ENCODE data around the gene POP4.
"Not testable (repeated sequence)": the region's sequence is repeated elsewhere in the genome, so short reads cannot be mapped to it uniquely, and the experiment has no call there.

The POP4 gene

DNA sequence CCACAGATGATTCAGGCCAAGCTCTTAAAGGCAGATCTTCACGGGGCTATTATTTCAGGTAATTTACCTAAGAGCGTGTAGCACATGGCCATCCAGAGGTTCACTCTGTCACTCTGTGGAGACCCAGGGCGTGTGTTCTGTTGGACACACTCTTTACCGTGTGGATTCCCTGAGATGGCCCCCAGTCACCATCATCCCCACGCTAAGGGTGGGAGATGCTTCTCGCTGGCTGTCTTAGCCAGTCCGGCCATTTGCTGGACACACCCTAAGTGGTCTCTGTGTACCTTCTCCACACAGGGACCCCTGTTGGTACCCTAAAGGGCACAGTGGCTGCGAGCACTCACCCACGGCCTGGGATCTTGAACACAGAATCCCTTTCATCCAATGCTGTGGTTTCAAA, 6.0 kb downstream of the POP4 start:
- DNase-seq (ENCODE audit: low spot score): no peak

DNA sequence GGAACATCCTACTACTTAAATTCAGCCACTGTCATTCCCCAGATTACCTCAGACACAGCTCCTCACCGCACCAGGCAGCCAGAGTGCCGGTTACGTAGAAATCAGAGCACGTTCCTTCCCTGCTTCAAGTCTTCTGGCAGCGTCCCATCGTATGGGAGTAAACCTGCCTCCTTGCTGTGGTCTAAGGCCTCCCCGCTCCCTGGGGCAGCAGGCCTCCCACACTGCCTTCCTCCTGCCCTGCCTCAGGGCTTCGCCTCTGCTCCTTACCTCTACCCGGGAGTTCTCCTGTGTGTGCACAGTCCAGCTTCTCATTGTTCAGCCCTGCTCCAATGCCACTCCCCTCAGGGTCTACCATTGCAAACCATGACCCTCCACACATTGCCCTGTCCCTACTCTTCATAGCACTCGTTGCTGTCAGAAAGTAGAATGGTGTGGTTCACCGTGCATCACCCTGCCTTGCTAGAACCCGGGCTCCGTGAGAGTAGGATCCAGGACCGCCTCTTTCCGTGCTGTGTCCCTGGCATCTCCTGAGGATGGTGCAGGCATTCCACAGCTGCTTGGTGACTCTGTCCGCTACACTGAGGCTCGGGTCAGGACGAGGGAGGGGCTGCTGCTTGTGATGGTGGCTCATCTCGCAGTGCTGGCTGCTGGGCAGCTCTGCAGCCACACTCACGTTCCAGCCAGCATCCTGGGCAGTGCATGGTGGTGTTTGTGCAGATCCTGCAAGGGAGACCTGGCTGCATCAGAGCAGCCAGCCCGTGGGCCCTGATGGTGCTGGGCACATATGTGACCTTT, 6.9 kb downstream of the POP4 start:
- no peak for DNase-seq (ENCODE audit: low spot score)

DNA sequence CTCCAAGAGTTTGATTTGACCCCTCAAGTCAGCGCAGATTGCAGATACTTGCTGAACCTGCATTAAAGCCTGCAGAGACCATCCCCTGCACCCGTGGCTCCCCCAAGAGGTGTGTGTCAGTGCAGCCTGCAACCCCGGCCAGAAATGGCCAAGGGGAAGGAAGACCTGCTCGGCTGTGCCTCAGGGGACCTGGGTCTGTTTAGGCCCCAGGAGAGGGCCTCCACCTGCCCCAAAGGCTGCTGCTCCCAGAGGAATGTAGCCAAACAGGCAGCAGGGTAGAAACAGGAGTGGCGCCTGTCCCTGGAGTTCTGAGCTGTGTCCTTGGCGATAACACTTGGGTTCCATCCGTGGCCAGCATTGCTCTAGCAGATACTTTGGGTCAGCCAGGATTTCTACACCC, 8.0 kb downstream of the POP4 start:
- no peak for DNase-seq (ENCODE audit: low spot score)

DNA sequence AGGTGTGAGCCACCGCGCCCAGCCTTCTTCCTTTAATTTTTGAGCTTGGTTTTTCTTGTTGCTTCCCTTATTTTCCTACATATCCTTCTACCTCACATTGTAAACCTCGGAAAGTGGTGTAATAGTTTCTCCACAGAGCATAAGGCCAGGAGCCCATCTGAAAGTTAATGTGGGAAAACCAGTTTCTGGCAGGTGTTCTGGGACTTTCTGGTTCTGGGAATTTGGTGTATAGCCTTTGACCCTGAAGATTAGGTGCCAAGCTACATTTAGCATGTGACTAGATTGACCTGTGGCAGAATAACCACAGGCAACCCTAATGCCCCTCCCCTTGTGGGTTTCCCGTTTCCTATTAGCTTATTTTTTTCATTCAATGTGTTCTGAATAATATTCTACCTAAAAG, 8.7 kb downstream of the POP4 start:
- DNase-seq (ENCODE audit: low spot score): no peak

DNA sequence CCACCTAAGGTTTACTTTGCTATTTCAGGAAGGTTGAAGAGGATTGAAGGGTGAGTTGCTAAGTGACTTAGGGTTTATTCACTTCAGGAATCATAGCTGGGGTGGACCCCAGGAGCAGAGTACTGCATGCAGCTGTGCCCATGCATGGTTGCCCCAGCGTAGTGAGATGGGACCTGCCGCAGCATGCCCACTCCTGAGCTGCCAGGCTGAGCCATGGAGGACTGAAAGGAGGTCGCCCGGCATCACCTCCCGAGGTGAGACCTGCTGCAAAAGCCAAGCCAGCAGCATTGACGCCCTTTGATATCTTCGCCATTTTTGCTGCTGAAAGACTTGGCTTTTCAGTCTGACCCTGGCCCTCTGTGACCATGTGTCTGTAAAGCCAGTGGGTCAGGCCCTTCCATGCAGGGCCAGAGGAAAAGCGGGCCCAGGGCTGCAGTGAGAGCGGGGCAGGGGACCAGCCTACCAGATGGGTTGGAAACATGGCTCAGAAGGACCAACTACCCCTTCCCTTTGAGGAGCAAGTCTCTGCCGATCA, 9.9 kb downstream of the POP4 start:
- DNase-seq (ENCODE audit: low spot score): no peak

DNA sequence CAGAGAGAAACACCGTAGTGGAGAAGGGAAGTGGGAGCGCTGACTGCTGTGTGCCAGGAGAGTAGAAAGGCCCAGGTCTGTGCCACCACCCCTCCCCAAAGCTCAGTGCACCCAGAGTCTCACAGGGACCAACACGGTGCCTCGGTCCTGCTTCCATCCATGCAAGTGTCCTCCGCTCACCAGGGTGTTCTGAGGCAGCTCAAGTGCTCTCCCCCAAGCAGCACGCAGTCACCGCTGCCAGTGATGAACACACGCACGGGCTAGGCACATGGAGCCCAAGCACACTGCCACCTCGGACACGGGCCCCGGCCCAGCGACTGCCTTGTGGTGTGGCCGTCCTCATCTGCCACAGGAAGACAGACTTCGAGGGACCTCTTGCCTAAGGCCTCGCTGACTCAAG, 10.5 kb downstream of the POP4 start:
- no peak for DNase-seq (ENCODE audit: low spot score)

DNA sequence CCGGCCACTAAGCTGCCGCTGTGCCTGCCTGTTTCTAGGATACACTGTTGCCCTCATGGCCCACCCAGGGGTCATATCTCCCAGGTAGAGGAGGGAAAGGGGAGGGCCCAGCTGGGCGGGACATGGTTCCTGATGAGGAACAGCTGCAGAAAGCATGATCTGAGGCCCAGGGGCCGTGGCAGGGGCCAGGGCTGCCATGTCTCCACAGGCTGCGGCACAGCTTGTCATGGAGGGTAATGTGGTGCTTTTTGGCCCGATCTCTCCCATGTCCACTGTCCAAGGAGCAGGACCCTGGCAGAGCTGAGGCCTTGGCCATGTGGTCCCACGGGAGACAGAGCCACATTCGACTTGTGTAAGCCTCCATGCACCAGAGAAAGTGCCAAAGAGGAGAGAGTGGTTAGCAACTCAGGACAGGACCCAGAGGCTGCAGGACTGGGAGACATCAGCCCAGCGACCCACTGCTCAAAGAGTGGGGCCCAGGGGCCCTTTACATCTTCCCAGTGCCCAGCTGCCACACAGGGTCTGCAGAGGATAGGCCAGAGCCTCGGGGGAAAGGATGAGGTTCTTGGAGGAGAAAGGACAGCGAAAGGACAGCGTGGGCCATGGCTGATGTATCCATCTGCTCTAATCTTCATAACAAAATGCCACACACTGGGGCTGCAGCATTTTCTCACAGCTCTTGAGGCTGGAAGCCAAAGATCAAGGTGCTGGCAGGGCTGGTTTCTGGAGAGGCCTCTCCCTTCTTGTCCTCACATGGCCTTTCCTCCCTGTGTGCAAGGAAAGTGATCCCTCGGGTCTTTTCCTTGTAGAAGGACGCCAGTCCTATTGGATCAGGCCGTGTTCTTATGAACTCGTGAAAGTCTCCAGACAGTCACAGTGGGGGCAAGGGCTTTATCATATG, 11.5 kb downstream of the POP4 start:
- no peak for DNase-seq (ENCODE audit: low spot score)

DNA sequence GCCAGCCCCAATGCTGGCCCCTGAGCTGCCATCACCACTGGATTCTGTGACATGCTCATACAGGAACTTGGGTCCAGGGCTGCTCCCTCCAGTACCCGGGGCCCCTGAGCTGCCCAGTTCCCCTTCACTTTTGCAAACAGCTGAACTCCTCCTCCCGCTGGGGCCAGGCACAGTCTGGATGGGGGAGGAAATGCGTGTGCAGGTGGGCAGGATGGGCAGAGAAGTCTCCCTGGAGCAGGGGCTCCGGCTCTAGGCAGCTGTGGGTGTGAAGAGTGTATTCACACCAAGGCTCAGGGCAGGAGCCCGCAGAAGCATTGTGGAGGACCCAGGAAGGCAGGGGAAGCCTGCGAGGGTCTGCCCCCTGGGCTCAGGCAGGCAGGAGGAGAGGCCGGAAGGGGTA, 12.4 kb downstream of the POP4 start:
- DNase-seq (ENCODE audit: low spot score): no peak

DNA sequence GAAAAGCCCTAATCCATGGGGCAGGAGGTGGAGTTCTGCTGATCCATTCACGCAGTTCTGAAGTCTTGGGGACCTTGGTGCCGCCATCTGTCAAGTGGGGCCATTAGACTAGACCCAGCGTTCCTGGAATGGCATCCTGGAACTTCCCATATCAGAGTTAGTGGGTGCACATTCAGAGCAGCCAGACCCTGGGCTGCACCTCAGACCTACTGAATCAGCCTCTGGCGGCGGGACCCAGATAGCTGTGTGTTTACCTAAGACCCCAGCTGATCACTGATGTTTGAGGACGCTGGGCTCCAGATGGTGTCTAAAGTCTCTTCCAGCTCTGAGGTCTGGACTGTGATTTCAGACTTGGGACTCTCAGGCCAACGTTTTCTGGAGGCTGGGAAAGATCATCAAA, 12.8 kb downstream of the POP4 start:
- DNase-seq (ENCODE audit: low spot score): no peak

DNA sequence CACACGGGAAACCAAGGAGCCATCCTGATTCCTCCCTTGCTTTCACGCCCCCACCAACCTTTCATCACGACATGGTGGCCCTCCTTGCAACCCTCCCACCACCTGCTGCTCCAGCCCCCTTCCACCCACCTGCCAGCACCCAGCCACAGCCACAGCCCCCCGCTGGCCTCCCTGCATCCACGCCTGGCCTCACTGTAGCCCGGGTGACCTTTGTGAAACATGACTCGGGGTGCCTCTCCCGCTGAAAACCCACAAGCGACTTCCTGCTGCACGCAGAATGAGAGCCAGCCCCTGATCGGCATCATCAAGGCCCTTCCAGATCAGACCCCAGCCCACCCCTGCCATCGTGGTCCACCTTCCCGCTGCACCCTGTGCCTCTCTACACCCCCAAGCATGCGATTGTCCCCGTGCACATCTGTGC, 14.9 kb downstream of the POP4 start:
- DNase-seq (ENCODE audit: low spot score): no peak

DNA sequence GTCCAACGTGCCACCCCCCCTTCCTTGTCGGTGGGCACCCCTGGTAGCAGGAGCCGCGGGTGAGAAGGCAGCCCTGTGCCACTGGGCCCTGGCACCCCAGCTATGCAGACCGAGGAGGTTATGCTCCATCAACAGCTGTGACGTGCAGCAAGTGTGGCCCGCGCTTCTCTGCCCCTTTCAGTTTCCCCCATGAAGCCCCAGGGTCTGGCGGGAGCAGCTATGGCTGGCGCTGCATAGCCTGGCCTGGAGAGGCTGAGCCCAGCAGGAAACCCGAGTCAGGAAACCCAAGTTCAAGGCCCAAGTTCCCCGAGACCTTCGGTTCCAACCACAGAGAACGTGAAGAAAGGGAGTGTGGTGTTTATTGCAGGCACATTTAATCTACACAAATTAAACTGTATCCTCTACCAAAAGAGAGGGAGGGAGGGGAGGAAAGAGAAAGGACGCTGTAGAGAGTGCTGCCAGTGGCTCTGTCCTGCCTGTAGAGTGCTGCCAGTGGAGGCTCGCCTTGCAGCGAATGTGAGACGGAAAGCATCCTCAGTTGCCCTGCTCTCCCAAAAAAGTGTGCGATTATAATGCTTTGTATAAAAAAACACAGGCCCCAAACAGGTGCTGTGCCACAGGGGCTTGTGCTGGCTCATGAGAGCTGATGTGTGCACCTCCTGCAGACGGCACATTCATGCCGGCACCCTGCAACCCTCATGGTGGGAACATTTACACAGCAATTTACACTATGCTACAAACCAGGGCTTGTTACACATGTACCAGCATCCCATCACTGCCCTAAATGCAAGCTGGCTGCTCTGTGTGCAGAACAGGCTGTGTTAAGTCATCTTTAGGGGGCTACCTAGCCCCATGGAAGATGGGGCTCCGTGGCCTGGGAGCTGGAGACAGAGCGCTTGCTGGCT, 16.3 kb downstream of the POP4 start:
- peak; percentile 56 for DNase-seq (ENCODE audit: low spot score)

DNA sequence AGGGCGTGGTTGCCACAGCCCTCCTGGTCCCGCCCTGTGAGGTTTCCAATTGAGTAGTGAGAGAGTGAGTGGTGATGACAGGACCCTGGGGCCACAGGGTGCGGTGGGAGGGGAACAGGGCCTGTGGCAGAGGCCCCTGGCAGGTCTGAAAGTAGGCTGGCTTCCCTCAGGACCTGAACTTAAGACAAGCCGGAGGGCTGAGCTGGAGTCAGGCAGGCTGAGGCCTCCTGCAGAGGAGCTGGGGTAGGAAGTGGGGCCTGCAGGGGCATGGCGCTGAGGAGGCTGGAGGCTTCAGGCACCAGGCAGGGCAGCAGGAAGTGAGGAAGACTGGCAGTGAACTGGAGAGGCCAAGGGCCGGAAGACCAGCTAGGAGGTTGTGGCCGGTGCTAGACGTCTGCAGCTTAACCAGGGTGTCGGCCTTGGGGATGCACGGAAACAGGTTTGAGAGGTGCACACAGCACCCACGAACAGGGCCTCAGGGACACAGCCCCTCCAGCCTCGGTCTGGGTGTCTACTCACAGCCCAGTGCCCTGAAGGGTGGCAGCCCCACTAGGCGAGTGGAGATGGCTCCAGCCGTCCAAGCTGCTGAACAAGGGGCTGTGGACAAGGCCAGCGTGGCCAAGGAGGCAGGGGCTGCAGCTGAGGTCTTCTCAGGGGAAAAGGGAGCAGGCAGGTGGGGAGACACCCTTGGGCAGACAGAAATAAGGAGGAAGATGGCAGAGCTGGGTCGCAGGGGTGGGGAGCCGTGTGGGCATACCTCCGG, 17.8 kb downstream of the POP4 start:
- DNase-seq (ENCODE audit: low spot score): no peak

DNA sequence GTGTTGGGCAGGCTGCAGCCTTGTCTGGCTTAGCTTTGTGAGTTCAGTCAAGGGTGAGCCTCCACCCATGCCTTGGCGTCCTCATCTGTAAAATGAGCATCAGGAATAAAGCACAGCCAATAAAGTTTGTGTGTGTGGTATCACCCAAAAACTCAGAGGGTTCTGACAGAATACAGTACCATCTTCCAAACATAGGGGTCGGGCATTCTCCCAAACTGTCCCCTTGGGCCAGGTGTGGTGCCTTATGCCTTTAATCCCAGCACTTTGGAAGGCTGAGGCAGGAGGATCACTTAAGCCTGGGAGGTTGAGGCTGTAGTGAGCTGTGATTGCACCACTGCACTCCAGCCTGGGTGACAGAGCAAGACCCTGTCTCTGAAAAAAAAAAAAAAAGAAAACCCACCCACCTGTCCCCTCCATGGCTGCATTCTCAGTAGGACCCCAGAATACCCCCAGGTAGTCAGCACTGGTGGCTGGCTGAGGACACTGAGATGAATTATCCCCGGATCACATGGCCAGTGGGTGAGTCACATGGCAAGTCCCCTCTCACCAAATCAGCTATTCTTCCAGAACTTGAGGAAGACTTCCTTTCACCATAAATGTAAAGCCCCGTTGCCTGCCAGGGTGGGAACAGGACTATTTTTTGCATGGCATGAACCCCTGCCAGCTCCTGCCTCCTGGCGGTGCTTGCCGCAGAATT, 18.6 kb downstream of the POP4 start:
- no peak for DNase-seq (ENCODE audit: low spot score)

DNA sequence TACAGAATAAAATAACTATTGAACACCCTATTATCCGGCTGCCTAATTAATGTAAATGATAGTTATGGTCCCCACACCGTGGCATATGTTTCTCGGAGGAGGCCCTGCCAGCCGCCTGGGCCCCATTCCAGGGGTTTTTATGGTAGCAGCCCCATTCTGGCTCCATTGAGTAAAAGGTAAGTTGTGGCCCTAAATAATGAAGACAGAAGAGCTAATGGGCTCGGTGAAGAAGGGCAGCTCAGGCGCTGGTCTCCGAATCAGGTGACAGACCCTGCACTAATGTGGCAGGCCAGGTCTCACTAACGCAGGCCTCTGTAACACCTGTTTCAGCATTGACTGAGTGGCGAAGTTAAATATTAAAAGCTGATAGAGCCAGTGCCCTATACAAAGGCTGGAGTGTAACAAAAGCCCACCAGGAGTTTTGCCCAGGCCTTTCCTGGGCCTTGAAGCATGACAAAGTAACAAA, 19.1 kb downstream of the POP4 start:
- DNase-seq (ENCODE audit: low spot score): no peak

DNA sequence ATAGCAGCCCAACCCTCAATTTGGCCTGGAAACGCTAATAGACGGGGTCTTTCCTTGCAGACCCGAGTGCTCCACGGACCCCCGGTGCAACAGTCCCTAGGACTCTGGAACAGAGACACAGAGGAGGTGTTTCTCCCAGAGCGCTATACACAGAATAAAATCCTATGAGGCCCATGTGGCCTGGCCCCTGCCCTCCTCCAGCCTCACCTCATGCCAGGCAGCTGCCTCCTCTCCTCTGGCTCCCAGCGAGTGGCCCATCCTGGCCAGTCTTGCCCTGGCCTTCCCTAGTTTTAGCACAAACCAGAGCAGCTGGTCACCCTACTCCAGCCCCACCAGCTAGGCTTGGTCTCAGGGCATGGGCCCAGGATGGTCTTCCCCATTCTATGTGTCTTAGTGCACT, 20.3 kb downstream of the POP4 start:
- no peak for DNase-seq (ENCODE audit: low spot score)

DNA sequence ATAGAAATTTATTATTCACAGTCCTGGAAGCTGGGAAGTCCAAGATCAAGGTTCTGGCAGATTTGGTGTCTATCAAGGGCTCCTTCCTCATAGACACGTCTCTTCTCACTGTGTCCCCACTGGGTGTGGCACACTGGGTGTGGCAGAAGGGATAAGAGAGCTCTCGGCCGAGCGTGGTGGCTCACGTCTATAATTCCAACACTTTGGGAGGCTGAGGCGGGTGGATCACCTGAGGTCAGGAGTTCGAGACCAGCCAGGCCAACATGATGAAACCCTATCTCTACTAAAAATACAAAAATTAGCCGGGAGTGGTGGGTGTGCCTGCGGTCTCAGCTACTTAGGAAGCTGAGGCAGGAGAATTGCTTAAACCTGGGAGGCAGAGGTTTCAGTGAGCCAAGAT, 20.7 kb downstream of the POP4 start:
- DNase-seq (ENCODE audit: low spot score): not testable (repeated sequence)

DNA sequence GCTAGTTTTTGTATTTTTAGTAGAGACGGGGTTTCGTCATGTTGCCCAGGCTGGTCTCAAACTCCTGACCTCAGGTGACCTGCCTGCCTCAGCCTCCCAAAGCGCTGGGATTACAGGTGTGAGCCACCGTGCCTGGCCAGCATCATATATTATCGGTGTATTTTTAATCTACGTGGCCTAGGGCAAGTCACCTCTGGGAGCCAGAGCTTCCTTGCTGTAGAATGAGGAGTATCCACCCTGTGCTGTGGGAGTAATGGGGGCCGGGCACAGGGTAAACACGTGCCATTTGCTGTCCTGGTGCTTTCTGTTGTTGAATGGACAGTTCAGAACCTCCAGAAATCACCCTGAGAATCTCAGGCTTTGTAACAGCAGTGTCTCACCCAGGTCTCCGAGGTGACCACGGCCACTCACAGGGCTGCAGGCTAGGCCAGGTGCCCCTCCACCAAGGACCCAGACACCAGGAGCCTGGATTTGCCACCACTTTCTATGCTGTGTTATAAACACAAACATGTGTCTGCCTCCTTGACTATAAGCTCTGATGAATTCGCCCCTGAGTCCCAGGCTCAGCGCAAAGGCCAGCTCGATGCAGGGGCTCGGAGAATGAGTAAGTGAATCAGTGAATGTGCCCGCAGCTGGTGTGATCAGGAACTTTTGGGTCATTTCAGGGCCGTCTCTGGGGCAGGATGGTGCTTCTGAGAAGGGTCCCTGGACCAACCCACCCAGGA, 22.7 kb downstream of the POP4 start:
- no peak for DNase-seq (ENCODE audit: low spot score)

DNA sequence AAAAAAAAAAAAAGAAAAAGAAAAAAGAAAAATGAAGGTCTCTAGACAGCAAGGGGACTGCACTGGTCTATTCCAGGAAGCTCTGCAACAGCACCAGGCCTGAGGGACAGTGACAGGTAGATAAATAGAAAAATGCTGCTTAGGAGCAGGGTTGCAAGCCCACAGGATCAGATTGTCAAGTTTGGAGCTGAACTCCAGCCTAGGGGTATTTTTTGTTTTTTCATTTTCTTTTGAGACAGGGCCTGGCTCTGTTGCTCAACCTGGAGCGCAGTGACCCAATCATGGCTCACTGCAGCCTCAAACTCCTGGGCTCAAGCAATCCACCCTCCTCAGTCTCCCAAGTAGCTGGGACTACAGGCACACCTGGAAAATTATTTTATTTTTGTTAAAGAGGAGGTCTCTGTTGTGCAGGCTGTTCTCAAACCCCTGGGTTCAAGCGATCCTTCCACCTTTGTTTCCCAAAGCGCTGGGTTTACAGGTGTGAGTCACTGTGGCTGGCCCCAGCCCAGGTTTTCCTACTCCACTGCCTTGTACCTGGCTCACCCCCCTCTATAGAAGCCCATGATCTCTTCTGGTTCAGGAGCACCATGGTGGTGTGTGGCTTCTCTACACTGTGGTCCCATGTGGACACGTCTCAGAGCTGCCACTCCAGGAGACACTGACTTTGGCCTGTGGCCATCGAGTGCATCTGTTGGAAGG, 23.9 kb downstream of the POP4 start:
- DNase-seq (ENCODE audit: low spot score): no peak

DNA sequence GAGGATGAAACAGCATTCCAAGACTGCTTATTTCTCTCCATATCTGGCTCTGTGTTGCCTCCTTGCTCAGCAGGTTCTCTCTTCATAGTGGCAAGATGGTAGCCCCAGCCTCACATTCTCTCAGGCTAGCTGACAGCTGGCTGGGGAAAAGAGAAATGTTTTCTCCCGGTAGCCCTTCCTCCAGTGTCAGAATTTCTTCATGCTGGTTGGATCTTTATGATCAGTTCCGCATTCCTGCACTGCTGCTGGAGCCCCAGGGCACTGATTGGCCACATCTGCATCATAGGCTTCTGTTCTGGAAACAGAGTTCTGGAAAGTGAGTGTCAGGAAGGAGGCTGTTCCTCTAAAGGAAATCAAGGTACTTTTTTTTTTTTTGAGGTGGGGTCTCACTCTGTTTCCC, 24.6 kb downstream of the POP4 start:
- peak; percentile 48 for DNase-seq (ENCODE audit: low spot score)
